CD14-positive monocyte (primary cell): ENCODE measurements around the gene MGME1. TPM values are rescaled to one million over a fixed set of nuclear protein-coding genes. Genes with fewer than 3 reads are reported as not detected.

Experiments used
- DNase-seq, 3 donors: peaks; one replicate each; pipeline ENCODE4 v3.0.0-alpha.2; 2011 to 2022
- H2AFZ ChIP-seq: 2 replicates; pipeline ENCODE4 v1.6.0; 2012; ENCODE audit warnings: mild to moderate bottlenecking, low read depth, low read length, inconsistent platforms; ENCODE audit not compliant: insufficient read depth, poor library complexity, severe bottlenecking
- H3K27ac ChIP-seq, 2 donors: 1 replicate in 1 of 2; 2 replicates in 1 of 2; pipeline ENCODE4 v1.5.1; 2012 to 2013; ENCODE audit warnings: low read length in 2 of 2, control low read depth in 1 of 2, inconsistent platforms in 1 of 2, low read depth in 1 of 2, mild to moderate bottlenecking in 1 of 2
- H3K27me3 ChIP-seq, 2 donors: one replicate each; pipeline versions ENCODE4 v1.6.0 to v1.6.1; 2011 to 2013; ENCODE audit warnings: low read length in 2 of 2; ENCODE audit not compliant: control insufficient read depth in 2 of 2, insufficient read depth in 2 of 2
- H3K36me3 ChIP-seq, 2 donors: replicated peaks in 1 of 2; 1 replicate in 1 of 2; 2 replicates in 1 of 2; pipeline versions ENCODE4 v1.5.1 to v1.6.1; 2012 to 2013; ENCODE audit warnings: low read length in 2 of 2, control low read depth in 1 of 2, inconsistent platforms in 1 of 2, mild to moderate bottlenecking in 1 of 2; ENCODE audit not compliant: insufficient read depth in 2 of 2, control insufficient read depth in 1 of 2
- H3K4me1 ChIP-seq, 2 donors: 1 replicate in 1 of 2; 2 replicates in 1 of 2; pipeline versions ENCODE4 v1.5.1 to v1.6.1; 2012 to 2013; ENCODE audit warnings: low read length in 2 of 2, control low read depth in 1 of 2, inconsistent platforms in 1 of 2, mild to moderate bottlenecking in 1 of 2, moderate library complexity in 1 of 2; ENCODE audit not compliant: insufficient read depth in 2 of 2, control insufficient read depth in 1 of 2
- H3K4me2 ChIP-seq: replicated peaks from 2 replicates; pipeline ENCODE3; 2012; ENCODE audit warnings: low read length, moderate library complexity, mild to moderate bottlenecking; ENCODE audit not compliant: poor library complexity, severe bottlenecking; ENCODE audit errors: extremely low read depth
- H3K4me3 ChIP-seq, 3 experiments: fragments of 200-600 bp in 1 of 3; sonication (generic) in 1 of 3; replicated peaks in 1 of 3; 1 replicate in 2 of 3; 2 replicates in 1 of 3; pipeline ENCODE4 v1.5.1; 2011 to 2013; ENCODE audit warnings: low read length in 3 of 3, mild to moderate bottlenecking in 3 of 3, control low read depth in 2 of 3, low read depth in 2 of 3, inconsistent platforms in 1 of 3, moderate library complexity in 1 of 3
- H3K79me2 ChIP-seq: 2 replicates; pipeline ENCODE4 v1.6.0; 2012; ENCODE audit warnings: mild to moderate bottlenecking, control low read depth, inconsistent platforms, low read length, moderate library complexity; ENCODE audit not compliant: insufficient read depth
- H3K9ac ChIP-seq: 2 replicates; pipeline ENCODE4 v1.6.0; 2017; ENCODE audit warnings: low read length, mild to moderate bottlenecking; ENCODE audit not compliant: insufficient read depth, poor library complexity, severe bottlenecking
- H3K9me3 ChIP-seq, 2 donors: replicated peaks in 1 of 2; 1 replicate in 1 of 2; 2 replicates in 1 of 2; pipeline versions ENCODE4 v1.5.1 to v1.6.1; 2012 to 2013; ENCODE audit warnings: low read length in 2 of 2, control low read depth in 1 of 2; ENCODE audit not compliant: control insufficient read depth in 1 of 2, insufficient read depth in 1 of 2
- H4K20me1 ChIP-seq: 2 replicates; pipeline ENCODE4 v1.6.0; 2012; ENCODE audit warnings: mild to moderate bottlenecking, low read length, control low read depth, moderate library complexity; ENCODE audit not compliant: insufficient read depth
- H3K27ac Mint-ChIP-seq, 7 donors: one replicate each; pipeline ENCODE4 v1.8.0; 2020; ENCODE audit warnings: mild to moderate bottlenecking in 7 of 7, mixed read lengths in 7 of 7, moderate library complexity in 6 of 7, inconsistent platforms in 2 of 7
- H3K27me3 Mint-ChIP-seq, 3 donors: one replicate each; pipeline ENCODE4 v1.8.0; 2021 to 2022; ENCODE audit warnings: low read depth in 3 of 3, mild to moderate bottlenecking in 3 of 3, mixed read lengths in 3 of 3, moderate library complexity in 3 of 3, inconsistent platforms in 1 of 3
- H3K36me3 Mint-ChIP-seq, 2 donors: one replicate each; pipeline ENCODE4 v1.8.0; 2020; ENCODE audit warnings: mixed read lengths in 2 of 2, inconsistent platforms in 1 of 2, mild to moderate bottlenecking in 1 of 2
- H3K4me1 Mint-ChIP-seq: one replicate; pipeline ENCODE4 v1.8.0; 2020; ENCODE audit warnings: mild to moderate bottlenecking, mixed read lengths
- H3K4me3 Mint-ChIP-seq, 2 donors: one replicate each; pipeline ENCODE4 v1.8.0; 2020; ENCODE audit warnings: mild to moderate bottlenecking in 2 of 2, mixed read lengths in 2 of 2, moderate library complexity in 1 of 2
- H3K9me3 Mint-ChIP-seq, 7 donors: one replicate each; pipeline ENCODE4 v1.8.0; 2020 to 2022; ENCODE audit warnings: mixed read lengths in 7 of 7, mild to moderate bottlenecking in 6 of 7, moderate library complexity in 6 of 7, inconsistent platforms in 2 of 7
- WGBS: methylation state at CpG from one replicate; pipeline ENCODE4 v1.1.5; 2013; ENCODE audit warnings: missing lambda C conversion rate; ENCODE audit not compliant: insufficient coverage; 5-methylcytosine and 5-hydroxymethylcytosine counted together
- intact Hi-C, 2 donors: fragments of 100-400 bp; cut with micrococcal nuclease; formaldehyde crosslinking; loops; one replicate each; pipeline versions ENCODE4 v1.15.0 to v1.15.1; 2023
- polyA plus RNA-seq, 3 donors: library from polyadenylated mRNA; depleted of rRNA in 1 of 3; unstranded in 2 of 3; stranded (reverse) in 1 of 3; fragments of 300-500 nt in 2 of 3; fragments of >200 nt in 1 of 3; fragmentation: Illumina TruSeq in 2 of 3; gene quantifications; 1 replicate in 2 of 3; 2 replicates in 1 of 3; pipeline ENCODE4 v1.2.3, GENCODE V29; 2012 to 2021
- TF ChIP-seq, protein P1 (sequence below): fragments of 200-600 bp; IDR thresholded peaks from one replicate; pipeline ENCODE4 v1.8.0; 2022; ENCODE audit warnings: antibody characterized with exemption, mild to moderate bottlenecking

The MGME1 gene
- polyA plus RNA-seq, 3 donors, result 2.5 to 20.1 (median 13.4) TPM

DNA sequence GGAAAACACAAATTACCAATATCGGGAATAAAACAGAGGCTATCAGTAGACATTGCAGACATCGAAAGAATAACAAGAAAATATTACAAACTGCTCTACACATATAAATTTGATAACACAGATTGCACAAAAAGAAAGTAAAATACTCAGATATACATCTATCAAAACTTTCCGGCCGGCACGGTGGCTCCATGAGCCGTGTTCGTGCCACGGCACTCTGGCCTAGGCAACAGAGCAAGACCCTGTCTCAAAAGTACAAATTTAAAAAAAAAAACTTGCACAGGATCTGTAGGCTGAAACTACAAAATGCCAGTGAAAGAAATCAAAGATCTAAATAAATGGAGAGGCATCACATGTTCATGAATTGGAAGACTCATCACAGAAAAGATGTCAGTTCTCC lies 49.7 kb upstream of the MGME1 start:
- WGBS, result 95% methylated on average over 6 of the region's 8 CpGs
- no peak overlapping the region for H3K27ac Mint-ChIP-seq
- intact Hi-C loops, result no loop called here

DNA sequence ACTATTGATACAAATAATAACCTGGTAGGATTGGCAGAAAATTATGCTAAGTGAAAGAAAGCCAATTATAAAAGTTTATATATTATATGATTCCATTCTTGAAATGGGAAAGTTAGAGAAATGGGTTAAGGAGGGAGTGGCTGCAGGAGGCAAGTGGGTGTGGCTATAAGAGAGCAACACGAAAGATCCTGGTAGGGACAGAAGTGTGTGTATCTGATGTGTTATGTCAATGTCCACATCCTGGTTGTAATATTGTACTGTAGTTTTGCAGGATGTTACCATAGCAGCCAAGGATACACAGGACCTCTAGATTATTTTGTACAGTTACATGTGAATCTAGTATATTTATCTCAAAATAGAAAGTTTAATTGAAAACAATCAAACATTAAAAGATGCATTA lies 47.0 kb upstream of the MGME1 start:
- H3K4me2 ChIP-seq, result no peak overlapping the region
- TF ChIP-seq, protein P1, sequence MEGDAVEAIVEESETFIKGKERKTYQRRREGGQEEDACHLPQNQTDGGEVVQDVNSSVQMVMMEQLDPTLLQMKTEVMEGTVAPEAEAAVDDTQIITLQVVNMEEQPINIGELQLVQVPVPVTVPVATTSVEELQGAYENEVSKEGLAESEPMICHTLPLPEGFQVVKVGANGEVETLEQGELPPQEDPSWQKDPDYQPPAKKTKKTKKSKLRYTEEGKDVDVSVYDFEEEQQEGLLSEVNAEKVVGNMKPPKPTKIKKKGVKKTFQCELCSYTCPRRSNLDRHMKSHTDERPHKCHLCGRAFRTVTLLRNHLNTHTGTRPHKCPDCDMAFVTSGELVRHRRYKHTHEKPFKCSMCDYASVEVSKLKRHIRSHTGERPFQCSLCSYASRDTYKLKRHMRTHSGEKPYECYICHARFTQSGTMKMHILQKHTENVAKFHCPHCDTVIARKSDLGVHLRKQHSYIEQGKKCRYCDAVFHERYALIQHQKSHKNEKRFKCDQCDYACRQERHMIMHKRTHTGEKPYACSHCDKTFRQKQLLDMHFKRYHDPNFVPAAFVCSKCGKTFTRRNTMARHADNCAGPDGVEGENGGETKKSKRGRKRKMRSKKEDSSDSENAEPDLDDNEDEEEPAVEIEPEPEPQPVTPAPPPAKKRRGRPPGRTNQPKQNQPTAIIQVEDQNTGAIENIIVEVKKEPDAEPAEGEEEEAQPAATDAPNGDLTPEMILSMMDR, result no peak
- H2AFZ ChIP-seq, result no peak overlapping the region
- H4K20me1 ChIP-seq, result no peaks in the 10 kb centered on the region
- H3K36me3 ChIP-seq, result no peaks in the 10 kb centered on the region
- no peak overlapping the region for H3K4me3 ChIP-seq
- DNase-seq, result no peak
- no peaks in the 10 kb centered on the region for H3K9me3 ChIP-seq
- H3K27ac Mint-ChIP-seq, result no peak overlapping the region
- H3K27me3 ChIP-seq, result no peaks in the 10 kb centered on the region
- peaks cover 0 to 5% (median 3%) of the 10 kb centered on the region in 3 donors for H3K27me3 Mint-ChIP-seq
- H3K4me1 Mint-ChIP-seq, result peaks cover 7% of the 10 kb centered on the region
- WGBS, result 33% methylated on average over 1 of the region's 1 CpG
- H3K4me3 Mint-ChIP-seq, result no peak overlapping the region
- intact Hi-C loops, result no loop called here
- H3K9me3 Mint-ChIP-seq, result peaks cover 0 to 2% (median 0%) of the 10 kb centered on the region in 7 donors
- peaks cover 5% of the 10 kb centered on the region in 2 donors for H3K4me1 ChIP-seq
- no peak overlapping the region for H3K9ac ChIP-seq
- no peaks in the 10 kb centered on the region for H3K79me2 ChIP-seq
- H3K36me3 Mint-ChIP-seq, result no peaks in the 10 kb centered on the region
- no peak overlapping the region for H3K27ac ChIP-seq

More for the DNA sequence above, 49.7 kb upstream of the MGME1 start:
- H3K27me3 Mint-ChIP-seq, result peaks cover 0 to 5% (median 3%) of the 10 kb centered on the region in 3 donors
- TF ChIP-seq, protein P1, result no peak
- H3K36me3 Mint-ChIP-seq, result no peaks in the 10 kb centered on the region
- Histone ChIP-seq H3K4me2 (no peak overlapping the region), H3K27ac (no peak overlapping the region), H3K79me2 (no peaks in the 10 kb centered on the region), H2AFZ (peak overlapping the region; percentile 33), H3K9me3 (no peaks in the 10 kb centered on the region), H3K9ac (no peak overlapping the region), H4K20me1 (no peaks in the 10 kb centered on the region), H3K36me3 (no peaks in the 10 kb centered on the region), H3K27me3 (no peaks in the 10 kb centered on the region), H3K4me3 (no peak overlapping the region), H3K4me1 (peaks cover 14 to 15% of the 10 kb centered on the region in 2 donors)
- no peak for DNase-seq
- peaks cover 0 to 3% (median 0%) of the 10 kb centered on the region in 7 donors for H3K9me3 Mint-ChIP-seq
- H3K4me1 Mint-ChIP-seq, result peaks cover 16% of the 10 kb centered on the region
- H3K4me3 Mint-ChIP-seq, result peak overlapping the region in 1 of 2 donors; percentile 2
